CD14-positive monocyte (primary cell): ENCODE data around the gene INF2. TPM values are rescaled to one million over a fixed set of nuclear protein-coding genes. Genes with fewer than 3 reads are reported as not detected.

Experiments
- DNase-seq, 3 donors: peaks; one replicate each; pipeline ENCODE4 v3.0.0-alpha.2; 2011 to 2022
- H2AFZ ChIP-seq: 2 replicates; pipeline ENCODE4 v1.6.0; 2012; ENCODE audit warnings: mild to moderate bottlenecking, low read depth, low read length, inconsistent platforms; ENCODE audit not compliant: insufficient read depth, poor library complexity, severe bottlenecking
- H3K27ac ChIP-seq, 2 donors: 1 replicate in 1 of 2; 2 replicates in 1 of 2; pipeline ENCODE4 v1.5.1; 2012 to 2013; ENCODE audit warnings: low read length in 2 of 2, control low read depth in 1 of 2, inconsistent platforms in 1 of 2, low read depth in 1 of 2, mild to moderate bottlenecking in 1 of 2
- H3K27me3 ChIP-seq, 2 donors: one replicate each; pipeline versions ENCODE4 v1.6.0 to v1.6.1; 2011 to 2013; ENCODE audit warnings: low read length in 2 of 2; ENCODE audit not compliant: control insufficient read depth in 2 of 2, insufficient read depth in 2 of 2
- H3K36me3 ChIP-seq, 2 donors: replicated peaks in 1 of 2; 1 replicate in 1 of 2; 2 replicates in 1 of 2; pipeline versions ENCODE4 v1.5.1 to v1.6.1; 2012 to 2013; ENCODE audit warnings: low read length in 2 of 2, control low read depth in 1 of 2, inconsistent platforms in 1 of 2, mild to moderate bottlenecking in 1 of 2; ENCODE audit not compliant: insufficient read depth in 2 of 2, control insufficient read depth in 1 of 2
- H3K4me1 ChIP-seq, 2 donors: 1 replicate in 1 of 2; 2 replicates in 1 of 2; pipeline versions ENCODE4 v1.5.1 to v1.6.1; 2012 to 2013; ENCODE audit warnings: low read length in 2 of 2, control low read depth in 1 of 2, inconsistent platforms in 1 of 2, mild to moderate bottlenecking in 1 of 2, moderate library complexity in 1 of 2; ENCODE audit not compliant: insufficient read depth in 2 of 2, control insufficient read depth in 1 of 2
- H3K4me2 ChIP-seq: replicated peaks from 2 replicates; pipeline ENCODE3; 2012; ENCODE audit warnings: low read length, moderate library complexity, mild to moderate bottlenecking; ENCODE audit not compliant: poor library complexity, severe bottlenecking; ENCODE audit errors: extremely low read depth
- H3K4me3 ChIP-seq, 3 experiments: fragments of 200-600 bp in 1 of 3; sonication (generic) in 1 of 3; replicated peaks in 1 of 3; 1 replicate in 2 of 3; 2 replicates in 1 of 3; pipeline ENCODE4 v1.5.1; 2011 to 2013; ENCODE audit warnings: low read length in 3 of 3, mild to moderate bottlenecking in 3 of 3, control low read depth in 2 of 3, low read depth in 2 of 3, inconsistent platforms in 1 of 3, moderate library complexity in 1 of 3
- H3K79me2 ChIP-seq: 2 replicates; pipeline ENCODE4 v1.6.0; 2012; ENCODE audit warnings: mild to moderate bottlenecking, control low read depth, inconsistent platforms, low read length, moderate library complexity; ENCODE audit not compliant: insufficient read depth
- H3K9ac ChIP-seq: 2 replicates; pipeline ENCODE4 v1.6.0; 2017; ENCODE audit warnings: low read length, mild to moderate bottlenecking; ENCODE audit not compliant: insufficient read depth, poor library complexity, severe bottlenecking
- H3K9me3 ChIP-seq, 2 donors: replicated peaks in 1 of 2; 1 replicate in 1 of 2; 2 replicates in 1 of 2; pipeline versions ENCODE4 v1.5.1 to v1.6.1; 2012 to 2013; ENCODE audit warnings: low read length in 2 of 2, control low read depth in 1 of 2; ENCODE audit not compliant: control insufficient read depth in 1 of 2, insufficient read depth in 1 of 2
- H4K20me1 ChIP-seq: 2 replicates; pipeline ENCODE4 v1.6.0; 2012; ENCODE audit warnings: mild to moderate bottlenecking, low read length, control low read depth, moderate library complexity; ENCODE audit not compliant: insufficient read depth
- H3K27ac Mint-ChIP-seq, 7 donors: one replicate each; pipeline ENCODE4 v1.8.0; 2020; ENCODE audit warnings: mild to moderate bottlenecking in 7 of 7, mixed read lengths in 7 of 7, moderate library complexity in 6 of 7, inconsistent platforms in 2 of 7
- H3K27me3 Mint-ChIP-seq, 3 donors: one replicate each; pipeline ENCODE4 v1.8.0; 2021 to 2022; ENCODE audit warnings: low read depth in 3 of 3, mild to moderate bottlenecking in 3 of 3, mixed read lengths in 3 of 3, moderate library complexity in 3 of 3, inconsistent platforms in 1 of 3
- H3K36me3 Mint-ChIP-seq, 2 donors: one replicate each; pipeline ENCODE4 v1.8.0; 2020; ENCODE audit warnings: mixed read lengths in 2 of 2, inconsistent platforms in 1 of 2, mild to moderate bottlenecking in 1 of 2
- H3K4me1 Mint-ChIP-seq: one replicate; pipeline ENCODE4 v1.8.0; 2020; ENCODE audit warnings: mild to moderate bottlenecking, mixed read lengths
- H3K4me3 Mint-ChIP-seq, 2 donors: one replicate each; pipeline ENCODE4 v1.8.0; 2020; ENCODE audit warnings: mild to moderate bottlenecking in 2 of 2, mixed read lengths in 2 of 2, moderate library complexity in 1 of 2
- H3K9me3 Mint-ChIP-seq, 7 donors: one replicate each; pipeline ENCODE4 v1.8.0; 2020 to 2022; ENCODE audit warnings: mixed read lengths in 7 of 7, mild to moderate bottlenecking in 6 of 7, moderate library complexity in 6 of 7, inconsistent platforms in 2 of 7
- CTCF ChIP-seq: fragments of 200-600 bp; IDR thresholded peaks from one replicate; pipeline ENCODE4 v1.8.0; 2022; ENCODE audit warnings: antibody characterized with exemption, mild to moderate bottlenecking
- WGBS: methylation state at CpG from one replicate; pipeline ENCODE4 v1.1.5; 2013; ENCODE audit warnings: missing lambda C conversion rate; ENCODE audit not compliant: insufficient coverage; 5-methylcytosine and 5-hydroxymethylcytosine counted together
- intact Hi-C, 2 donors: fragments of 100-400 bp; cut with micrococcal nuclease; formaldehyde crosslinking; loops; one replicate each; pipeline versions ENCODE4 v1.15.0 to v1.15.1; 2023
- polyA plus RNA-seq, 3 donors: library from polyadenylated mRNA; depleted of rRNA in 1 of 3; unstranded in 2 of 3; stranded (reverse) in 1 of 3; fragments of 300-500 nt in 2 of 3; fragments of >200 nt in 1 of 3; fragmentation: Illumina TruSeq in 2 of 3; gene quantifications; 1 replicate in 2 of 3; 2 replicates in 1 of 3; pipeline ENCODE4 v1.2.3, GENCODE V29; 2012 to 2021

Gene INF2
- polyA plus RNA-seq, 3 donors = 2.9 to 23.3 (median 3.8) TPM

DNA sequence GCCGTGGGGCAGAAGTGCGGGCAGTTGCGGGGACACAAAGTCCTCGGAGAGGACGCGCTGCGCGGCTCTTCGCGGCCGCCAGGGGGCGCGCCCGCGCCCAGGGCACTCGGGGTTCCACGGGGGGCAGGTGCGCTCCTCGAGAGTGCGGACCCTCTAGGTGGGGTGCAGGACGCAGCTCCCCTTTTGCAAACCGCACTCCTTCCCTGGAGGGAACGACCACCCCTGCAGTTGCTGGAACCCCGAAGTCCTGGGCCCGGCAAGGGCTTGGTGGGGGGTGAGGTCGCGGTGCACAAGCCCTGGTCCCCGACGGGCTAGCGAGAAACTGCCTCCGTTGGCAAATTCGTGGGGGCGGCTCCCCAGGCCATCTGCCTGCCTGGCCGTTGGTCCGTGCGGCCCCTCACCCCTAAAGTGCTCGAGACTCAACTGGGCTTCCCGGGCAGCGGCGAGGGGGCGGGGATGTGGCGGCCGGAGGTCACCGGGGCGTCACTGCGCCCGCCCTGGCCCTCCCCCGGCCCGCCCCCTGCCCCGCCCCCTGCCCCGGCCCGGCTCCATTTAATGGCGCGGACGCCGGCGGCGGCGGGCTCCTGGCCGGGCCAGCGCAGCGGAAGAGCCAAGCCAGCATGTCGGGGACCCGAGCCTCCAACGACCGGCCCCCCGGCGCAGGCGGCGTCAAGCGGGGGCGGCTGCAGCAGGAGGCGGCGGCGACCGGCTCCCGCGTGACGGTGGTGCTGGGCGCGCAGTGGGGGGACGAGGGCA lies 34.4 kb downstream of the INF2 start, which contains the start of gene ADSS1:
Gene ADSS1, plus strand, starts transcription at position 579 of the 756 bp plus-strand sequence. Its CDS starts 42 bp downstream, at position 621.
- Histone ChIP-seq H3K79me2 (no peaks in the 10 kb centered on the region), H4K20me1 (no peaks in the 10 kb centered on the region), H3K4me1 (peaks cover 14 to 23% of the 10 kb centered on the region in 2 donors), H3K4me3 (peak within 1 kb of the TSS; percentile 64 to 98 (median 89)), H3K9ac (peak within 1 kb of the TSS; percentile 65), H3K36me3 (no peaks in the 10 kb centered on the region), H3K27me3 (peaks cover 0 to 8% of the 10 kb centered on the region in 2 donors), H3K27ac (peak within 1 kb of the TSS in 1 of 2 donors; percentile 52), H3K4me2 (peak within 1 kb of the TSS; percentile 88), H3K9me3 (no peaks in the 10 kb centered on the region), H2AFZ (peak within 1 kb of the TSS; percentile 98)
- Mint-ChIP-seq H3K9me3 (no peaks in the 10 kb centered on the region), H3K36me3 (peaks cover 0 to 6% of the 10 kb centered on the region in 2 donors), H3K27ac (peak within 1 kb of the TSS in 6 of 7 donors; percentile 24 to 72 (median 42)), H3K4me1 (peaks cover 8% of the 10 kb centered on the region), H3K4me3 (peak within 1 kb of the TSS; percentile 76 to 82), H3K27me3 (peaks cover 3 to 23% (median 7%) of the 10 kb centered on the region in 3 donors)
- TF ChIP-seq CTCF = peak; percentile 100
- 0% methylated on average over 75 of the region's 82 CpGs for WGBS
- intact Hi-C loops = loop anchor here in 1 of 2 donors (5.0 kb wide), 1 partner anchor 73 kb away; the partner anchor contains the start of gene AKT1
- peak; percentile 45 to 53 (median 52) for DNase-seq

- 10% methylated on average over 23 of the region's 27 CpGs for WGBS
- H3K27ac ChIP-seq = no peak overlapping the region
- DNase-seq = no peak
- Mint-ChIP-seq H3K36me3 (peaks cover 0 to 6% of the 10 kb centered on the region in 2 donors), H3K4me1 (peaks cover 8% of the 10 kb centered on the region), H3K27ac (no peak overlapping the region), H3K4me3 (peak overlapping the region; percentile 56 to 76), H3K9me3 (no peaks in the 10 kb centered on the region), H3K27me3 (peaks cover 3 to 23% (median 9%) of the 10 kb centered on the region in 3 donors)
- H2AFZ ChIP-seq = peak overlapping the region; percentile 98
- peak overlapping the region; percentile 65 for H3K9ac ChIP-seq
- peak overlapping the region; percentile 88 for H3K4me2 ChIP-seq
- intact Hi-C loops = loop anchor here in 1 of 2 donors (5.0 kb wide), 1 partner anchor 73 kb away; the partner anchor contains the start of gene AKT1
- H3K4me1 ChIP-seq = peaks cover 14 to 23% of the 10 kb centered on the region in 2 donors
- H3K79me2 ChIP-seq = no peaks in the 10 kb centered on the region
- no peaks in the 10 kb centered on the region for H4K20me1 ChIP-seq
- no peak for TF ChIP-seq CTCF
- no peaks in the 10 kb centered on the region for H3K9me3 ChIP-seq
- H3K27me3 ChIP-seq = peaks cover 0 to 8% of the 10 kb centered on the region in 2 donors
- no peaks in the 10 kb centered on the region for H3K36me3 ChIP-seq
- peak overlapping the region; percentile 26 to 89 (median 64) for H3K4me3 ChIP-seq
Measured at GRCh38 chr14:104724407-104724980, 35.1 kb downstream of the INF2 start.
